Suprapubic skin (tissue), 4 donors: ENCODE results near the gene CCDC77. TPM values are rescaled to one million over a fixed set of nuclear protein-coding genes. Genes with fewer than 3 reads are reported as not detected.
A peak's percentile ranks its signal among the peaks of the same experiment; 100 is the strongest.
"Not testable (repeated sequence)": the region's sequence is repeated elsewhere in the genome, so short reads cannot be mapped to it uniquely, and the experiment has no call there.

Experiments used
- DNase-seq, 2 donors: peaks; one replicate each; pipeline ENCODE4 v3.0.0-alpha.2; 2019; ENCODE audit warnings: low spot score in 2 of 2
- H3K27ac ChIP-seq: fragments of 200-600 bp; sonication (generic); one replicate; pipeline ENCODE4 v1.5.1; 2019
- H3K27me3 ChIP-seq: fragments of 200-600 bp; sonication (generic); one replicate; pipeline ENCODE4 v1.5.1; 2019
- H3K36me3 ChIP-seq: fragments of 200-600 bp; sonication (generic); one replicate; pipeline ENCODE4 v1.5.1; 2019
- H3K4me1 ChIP-seq: fragments of 200-600 bp; sonication (generic); one replicate; pipeline ENCODE4 v1.5.1; 2019
- H3K4me3 ChIP-seq: fragments of 200-600 bp; sonication (generic); one replicate; pipeline ENCODE4 v1.5.1; 2019; ENCODE audit warnings: mild to moderate bottlenecking
- H3K9me3 ChIP-seq: fragments of 200-600 bp; sonication (generic); one replicate; pipeline ENCODE4 v1.5.1; 2019
- EP300 ChIP-seq: sonication (generic); formaldehyde crosslinking; IDR thresholded peaks from one replicate; pipeline ENCODE4 v1.6.1; 2017; ENCODE audit warnings: antibody characterized with exemption
- POLR2A ChIP-seq, 2 donors: fragments of 450-650 bp; IDR thresholded peaks; one replicate each; pipeline ENCODE4 v1.6.1; 2017; ENCODE audit warnings: antibody characterized with exemption in 2 of 2, mild to moderate bottlenecking in 2 of 2, moderate library complexity in 2 of 2
- POLR2AphosphoS5 ChIP-seq, 3 donors: sonication (generic); formaldehyde crosslinking; IDR thresholded peaks; one replicate each; pipeline ENCODE4 v1.6.1; 2017; ENCODE audit warnings: antibody characterized with exemption in 3 of 3
- WGBS: methylation state at CpG from one replicate; pipeline ENCODE4 v1.1.5; 2018; 5-methylcytosine and 5-hydroxymethylcytosine counted together
- total RNA-seq, 4 donors: library from RNA; depleted of rRNA; stranded (reverse); fragments of >200 nt; gene quantifications; one replicate each; pipeline ENCODE4 v1.1.0, GENCODE V29; 2016
- TF ChIP-seq, protein P1 (sequence below), 2 donors: fragments of 200-600 bp in 1 of 2; fragments of 450-650 bp in 1 of 2; sonication (generic) in 1 of 2; IDR thresholded peaks; one replicate each; pipeline ENCODE4 v1.5.1; 2016 to 2019; ENCODE audit warnings: antibody characterized with exemption in 2 of 2, mild to moderate bottlenecking in 1 of 2, moderate library complexity in 1 of 2

Gene CCDC77
- total RNA-seq, 4 donors from 2014 or later, result 5.1 to 9.7 (median 6.8) TPM

DNA sequence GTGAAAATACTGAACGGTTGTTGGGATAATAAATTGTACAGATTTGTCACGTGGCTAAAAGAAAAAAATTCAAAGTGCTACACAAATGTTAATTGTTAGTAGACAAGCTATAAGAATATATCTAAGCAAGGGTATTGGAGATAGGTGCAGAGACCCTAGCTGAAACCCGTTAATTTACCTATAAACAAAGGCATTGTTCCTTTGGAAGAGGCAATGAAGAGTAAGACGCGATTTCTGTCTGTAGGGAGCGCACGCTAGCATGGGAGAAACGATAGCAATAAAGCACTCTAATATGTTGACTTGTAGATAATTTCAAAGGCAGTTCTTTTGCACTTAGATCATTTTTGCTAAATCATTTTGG is 565 bp downstream of the CCDC77 start:
- H3K36me3 ChIP-seq, result no peaks in the 10 kb centered on the region
- peak overlapping the region; percentile 72 for H3K27ac ChIP-seq
- peak overlapping the region; percentile 75 for H3K4me3 ChIP-seq
- H3K27me3 ChIP-seq, result no peaks in the 10 kb centered on the region
- DNase-seq, result no peak
- H3K9me3 ChIP-seq, result no peaks in the 10 kb centered on the region
- H3K4me1 ChIP-seq, result peaks cover 14% of the 10 kb centered on the region
- TF ChIP-seq, protein P1, sequence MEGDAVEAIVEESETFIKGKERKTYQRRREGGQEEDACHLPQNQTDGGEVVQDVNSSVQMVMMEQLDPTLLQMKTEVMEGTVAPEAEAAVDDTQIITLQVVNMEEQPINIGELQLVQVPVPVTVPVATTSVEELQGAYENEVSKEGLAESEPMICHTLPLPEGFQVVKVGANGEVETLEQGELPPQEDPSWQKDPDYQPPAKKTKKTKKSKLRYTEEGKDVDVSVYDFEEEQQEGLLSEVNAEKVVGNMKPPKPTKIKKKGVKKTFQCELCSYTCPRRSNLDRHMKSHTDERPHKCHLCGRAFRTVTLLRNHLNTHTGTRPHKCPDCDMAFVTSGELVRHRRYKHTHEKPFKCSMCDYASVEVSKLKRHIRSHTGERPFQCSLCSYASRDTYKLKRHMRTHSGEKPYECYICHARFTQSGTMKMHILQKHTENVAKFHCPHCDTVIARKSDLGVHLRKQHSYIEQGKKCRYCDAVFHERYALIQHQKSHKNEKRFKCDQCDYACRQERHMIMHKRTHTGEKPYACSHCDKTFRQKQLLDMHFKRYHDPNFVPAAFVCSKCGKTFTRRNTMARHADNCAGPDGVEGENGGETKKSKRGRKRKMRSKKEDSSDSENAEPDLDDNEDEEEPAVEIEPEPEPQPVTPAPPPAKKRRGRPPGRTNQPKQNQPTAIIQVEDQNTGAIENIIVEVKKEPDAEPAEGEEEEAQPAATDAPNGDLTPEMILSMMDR (IDR thresholded peaks at IDR 0.05), result no peak
- TF ChIP-seq POLR2A (IDR thresholded peaks at IDR 0.05) (no peak), POLR2AphosphoS5 (IDR thresholded peaks at IDR 0.05) (no peak), EP300 (no peak)
- WGBS, result 0% methylated on average over 8 of the region's 8 CpGs

DNA sequence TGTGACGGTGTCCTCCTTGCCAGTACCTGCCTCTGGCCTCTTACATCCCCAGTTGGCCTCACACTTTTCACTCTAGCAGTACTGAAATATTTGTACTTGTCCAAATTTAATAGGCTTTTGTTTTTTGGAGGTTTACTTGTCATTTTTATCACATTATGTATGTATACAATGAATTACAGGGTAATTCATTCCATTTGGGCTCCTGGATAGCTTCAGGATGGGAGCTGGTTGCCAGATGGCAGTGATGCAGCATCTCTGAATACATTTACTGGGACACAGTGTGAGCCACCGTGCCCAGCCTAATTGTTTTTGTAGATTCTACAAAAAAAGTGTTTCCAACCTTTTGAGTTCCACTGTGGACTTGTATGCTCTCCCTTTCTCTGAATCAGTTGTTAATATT is 13.4 kb downstream of the CCDC77 start:
- H3K36me3 ChIP-seq, result peaks cover 47% of the 10 kb centered on the region
- TF ChIP-seq POLR2AphosphoS5 (IDR thresholded peaks at IDR 0.05) (no peak), POLR2A (IDR thresholded peaks at IDR 0.05) (no peak), EP300 (no peak)
- TF ChIP-seq, protein P1 (IDR thresholded peaks at IDR 0.05), result no peak

DNA sequence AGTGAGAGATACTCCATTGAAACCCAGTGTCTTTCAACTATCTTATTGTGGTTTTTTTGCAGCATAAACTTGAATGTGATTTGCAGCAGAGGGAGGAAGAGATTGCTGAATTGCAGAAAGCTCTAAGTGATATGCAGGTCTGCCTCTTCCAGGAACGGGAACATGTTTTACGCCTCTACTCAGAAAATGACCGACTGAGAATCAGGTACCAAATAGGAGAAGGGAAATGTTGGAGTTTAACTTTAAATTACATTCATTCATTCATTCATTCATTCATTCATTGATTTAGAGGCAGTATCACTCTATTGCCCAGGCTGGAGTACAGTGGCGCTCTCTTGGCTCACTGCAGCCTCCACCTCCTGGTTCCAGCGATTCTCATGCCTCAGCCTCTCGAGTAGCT is 17.0 kb downstream of the CCDC77 start:
- Histone ChIP-seq H3K27ac (no peak overlapping the region), H3K9me3 (no peaks in the 10 kb centered on the region), H3K4me1 (no peaks in the 10 kb centered on the region), H3K27me3 (no peaks in the 10 kb centered on the region), H3K36me3 (peaks cover 36% of the 10 kb centered on the region), H3K4me3 (no peak overlapping the region)
- no peak for TF ChIP-seq POLR2A (IDR thresholded peaks at IDR 0.05)
- TF ChIP-seq POLR2AphosphoS5 (IDR thresholded peaks at IDR 0.05), result no peak
- no peak for TF ChIP-seq EP300
- TF ChIP-seq, protein P1 (IDR thresholded peaks at IDR 0.05), result no peak
- WGBS, result 94% methylated on average over 6 of the region's 6 CpGs
- no peak for DNase-seq

More for the DNA sequence above, 13.4 kb downstream of the CCDC77 start:
- H3K27ac ChIP-seq, result no peak overlapping the region
- no peaks in the 10 kb centered on the region for H3K9me3 ChIP-seq
- no peak overlapping the region for H3K4me3 ChIP-seq
- no peaks in the 10 kb centered on the region for H3K4me1 ChIP-seq
- no peak for DNase-seq
- no peaks in the 10 kb centered on the region for H3K27me3 ChIP-seq
- WGBS, result 66% methylated on average over 2 of the region's 2 CpGs

DNA sequence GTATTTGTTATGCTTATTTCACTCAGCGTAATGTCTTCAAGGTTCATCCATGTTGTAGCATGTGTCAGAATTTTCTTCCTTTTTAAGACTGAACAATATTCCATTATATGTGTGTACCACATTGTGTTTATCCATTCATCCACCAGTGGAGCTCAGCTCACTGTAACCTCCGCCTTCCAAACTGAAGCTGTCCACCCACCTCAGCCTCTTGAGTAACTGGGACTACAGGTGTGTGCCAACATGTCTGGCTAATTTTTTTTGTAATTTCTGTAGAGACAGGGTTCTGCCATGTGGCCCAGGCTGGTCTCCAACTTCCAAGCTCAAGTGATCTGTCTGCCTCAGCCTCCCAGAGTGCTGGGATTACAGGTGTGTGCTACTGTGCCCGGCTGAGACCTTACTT is 21.1 kb downstream of the CCDC77 start:
- H3K36me3 ChIP-seq, result peaks cover 12% of the 10 kb centered on the region

DNA sequence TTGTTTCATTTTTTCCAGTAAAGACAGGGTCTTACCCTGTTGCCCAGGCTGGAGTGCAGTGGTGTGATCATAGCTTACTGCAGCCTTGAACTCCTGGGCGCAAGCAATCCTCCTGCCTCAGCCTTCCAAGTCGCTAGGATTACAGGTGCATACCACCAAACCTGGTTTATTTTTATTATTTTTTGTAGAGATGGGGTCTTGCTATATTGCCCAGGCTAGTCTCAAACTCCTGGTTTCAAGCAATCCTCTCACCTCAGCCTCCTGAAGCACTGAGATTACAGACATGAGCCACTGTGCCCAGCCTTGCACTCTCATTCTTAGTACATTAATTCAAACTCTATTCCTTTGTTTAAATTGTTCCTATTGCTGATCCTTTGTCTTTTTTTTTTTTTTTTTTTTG is 34.3 kb downstream of the CCDC77 start:
- not testable (repeated sequence) for DNase-seq, H3K27me3 ChIP-seq, H3K9me3 ChIP-seq, H3K4me3 ChIP-seq, H3K27ac ChIP-seq, H3K4me1 ChIP-seq
- 98% methylated on average over 2 of the region's 2 CpGs for WGBS
- peaks cover 50% of the 10 kb centered on the region for H3K36me3 ChIP-seq

More for the DNA sequence above, 21.1 kb downstream of the CCDC77 start:
- TF ChIP-seq POLR2AphosphoS5 (IDR thresholded peaks at IDR 0.05) (no peak), POLR2A (IDR thresholded peaks at IDR 0.05) (no peak), EP300 (no peak)
- TF ChIP-seq, protein P1 (IDR thresholded peaks at IDR 0.05), result no peak
- no peaks in the 10 kb centered on the region for H3K4me1 ChIP-seq
- H3K4me3 ChIP-seq, result no peak overlapping the region
- H3K27ac ChIP-seq, result no peak overlapping the region
- no peaks in the 10 kb centered on the region for H3K27me3 ChIP-seq
- H3K9me3 ChIP-seq, result no peaks in the 10 kb centered on the region
- 92% methylated on average over 3 of the region's 3 CpGs for WGBS
- no peak for DNase-seq

GRCh38 chr12:442235-442884 is 40.9 kb downstream of the CCDC77 start:
- no peaks in the 10 kb centered on the region for H3K9me3 ChIP-seq
- no peak overlapping the region for H3K27ac ChIP-seq
- H3K27me3 ChIP-seq, result no peaks in the 10 kb centered on the region
- H3K4me3 ChIP-seq, result no peak overlapping the region
- TF ChIP-seq, protein P1 (IDR thresholded peaks at IDR 0.05), result peak; percentile 40 to 73
- no peak for TF ChIP-seq EP300
- H3K36me3 ChIP-seq, result peaks cover 8% of the 10 kb centered on the region
- no peaks in the 10 kb centered on the region for H3K4me1 ChIP-seq
- 55% methylated on average over 16 of the region's 16 CpGs for WGBS
- DNase-seq, result no peak
